WTC11 (cell line): Measurements from ENCODE around the gene CBX7. TPM values are rescaled to one million over a fixed set of nuclear protein-coding genes. Genes with fewer than 3 reads are reported as not detected.
A peak's percentile ranks its signal among the peaks of the same experiment; 100 is the strongest.

ENCODE experiments used
- ATAC-seq: fragments of 200-7000 bp; cut with Tn5 transposase; 2 replicates; pipeline ENCODE4 v1.10.0; 2021; ENCODE audit warnings: mild to moderate bottlenecking, moderate library complexity
- CTCF ChIA-PET: fragments of 300-600 bp; sonication (Branson Sonifier 250); formaldehyde crosslinking; loops from one replicate; lab custom pipeline; 2021; ENCODE audit warnings: antibody characterized with exemption; lab: Charles Lee
- POLR2A ChIA-PET: fragments of 350-600 bp; sonication (Branson Sonifier 250); formaldehyde crosslinking; loops from one replicate; lab custom pipeline; 2021; ENCODE audit warnings: antibody characterized with exemption; lab: Charles Lee
- DNase-seq: peaks from one replicate; pipeline ENCODE4 v3.0.0; 2021; ENCODE audit warnings: low spot score
- H3K27ac Mint-ChIP-seq: 2 replicates; pipeline ENCODE4 v1.8.0; 2021; ENCODE audit warnings: mixed read lengths
- H3K27me3 Mint-ChIP-seq: 2 replicates; pipeline ENCODE4 v1.8.0; 2021; ENCODE audit warnings: low read depth, mild to moderate bottlenecking, moderate library complexity, mixed read lengths
- H3K36me3 Mint-ChIP-seq: 2 replicates; pipeline ENCODE4 v1.8.0; 2021; ENCODE audit warnings: mixed read lengths
- H3K4me1 Mint-ChIP-seq: 2 replicates; pipeline ENCODE4 v1.8.0; 2022; ENCODE audit warnings: mixed read lengths
- H3K4me3 Mint-ChIP-seq: 2 replicates; pipeline ENCODE4 v1.8.0; 2021; ENCODE audit warnings: mild to moderate bottlenecking, moderate library complexity, mixed read lengths
- H3K9me3 Mint-ChIP-seq: 2 replicates; pipeline ENCODE4 v1.8.0; 2021; ENCODE audit warnings: mixed read lengths
- CREB1 ChIP-seq: sonication (generic); formaldehyde crosslinking; IDR thresholded peaks from 2 replicates; pipeline ENCODE4 v1.8.0; 2023; ENCODE audit warnings: mild to moderate bottlenecking, missing genetic modification reagents
- ELF4 ChIP-seq: sonication (generic); formaldehyde crosslinking; IDR thresholded peaks from 2 replicates; pipeline ENCODE4 v1.8.1; 2022; ENCODE audit warnings: low read depth, mild to moderate bottlenecking, moderate library complexity, missing genetic modification reagents
- FOXK1 ChIP-seq: sonication (generic); formaldehyde crosslinking; IDR thresholded peaks from 2 replicates; pipeline ENCODE4 v1.8.0; 2022; ENCODE audit warnings: mild to moderate bottlenecking, moderate library complexity, missing genetic modification reagents
- FOXP1 ChIP-seq: sonication (generic); formaldehyde crosslinking; IDR thresholded peaks from 2 replicates; pipeline ENCODE4 v1.8.0; 2022; ENCODE audit warnings: missing genetic modification reagents, mild to moderate bottlenecking, moderate library complexity, borderline replicate concordance
- GRHL2 ChIP-seq: fragments of 250-450 bp; sonication (Bioruptor Pico); IDR thresholded peaks from 2 replicates; pipeline ENCODE4 v1.8.0; 2022; ENCODE audit warnings: mild to moderate bottlenecking, moderate library complexity; ENCODE audit not compliant: insufficient replicate concordance, severe bottlenecking
- JAZF1 ChIP-seq: fragments of 250-450 bp; sonication (Bioruptor Pico); IDR thresholded peaks from 2 replicates; pipeline ENCODE4 v1.9.0; 2021; ENCODE audit warnings: moderate library complexity, mild to moderate bottlenecking, inconsistent platforms
- NFE2L1 ChIP-seq: sonication (generic); formaldehyde crosslinking; IDR thresholded peaks from 2 replicates; pipeline ENCODE4 v1.8.1; 2023; ENCODE audit warnings: missing genetic modification reagents
- NFYB ChIP-seq: sonication (generic); formaldehyde crosslinking; conservative IDR thresholded peaks from 2 replicates; pipeline ENCODE4 v1.8.0; 2022; ENCODE audit warnings: low read depth, missing genetic modification reagents
- NR1H2 ChIP-seq: sonication (generic); formaldehyde crosslinking; IDR thresholded peaks from 2 replicates; pipeline ENCODE4 v1.9.0; 2021; ENCODE audit warnings: mild to moderate bottlenecking, moderate library complexity, missing genetic modification reagents
- NR2C2 ChIP-seq: sonication (generic); formaldehyde crosslinking; IDR thresholded peaks from 2 replicates; pipeline ENCODE4 v1.8.0; 2022; ENCODE audit warnings: mild to moderate bottlenecking, missing genetic modification reagents
- TEAD4 ChIP-seq: sonication (generic); formaldehyde crosslinking; IDR thresholded peaks from 2 replicates; pipeline ENCODE4 v1.8.0; 2022; ENCODE audit warnings: mild to moderate bottlenecking, missing genetic modification reagents
- ZBTB21 ChIP-seq: sonication (generic); formaldehyde crosslinking; IDR thresholded peaks from 2 replicates; pipeline ENCODE4 v1.8.1; 2023; ENCODE audit warnings: mild to moderate bottlenecking, missing genetic modification reagents, borderline replicate concordance
- ZNF121 ChIP-seq: sonication (generic); formaldehyde crosslinking; IDR thresholded peaks from 2 replicates; pipeline ENCODE4 v1.8.0; 2023; ENCODE audit warnings: missing genetic modification reagents
- ZNF138 ChIP-seq: sonication (generic); formaldehyde crosslinking; conservative IDR thresholded peaks from 2 replicates; pipeline ENCODE4 v1.8.1; 2022; ENCODE audit warnings: mild to moderate bottlenecking, moderate library complexity, missing genetic modification reagents
- ZNF232 ChIP-seq: sonication (generic); formaldehyde crosslinking; IDR thresholded peaks from 2 replicates; pipeline ENCODE4 v1.8.0; 2022; ENCODE audit warnings: mild to moderate bottlenecking, missing genetic modification reagents
- total RNA-seq: library from RNA; stranded (reverse); gene quantifications from 3 replicates; pipeline ENCODE4 v1.2.3, GENCODE V29; 2021
- TF ChIP-seq, protein P1 (sequence below): fragments of 200-600 bp; IDR thresholded peaks from 2 replicates; pipeline ENCODE4 v1.8.0; 2022; ENCODE audit warnings: antibody characterized with exemption
- TF ChIP-seq, protein P2 (sequence below): fragments of 250-450 bp; sonication (Bioruptor Pico); conservative IDR thresholded peaks from 2 replicates; pipeline ENCODE4 v1.9.0; 2021; ENCODE audit warnings: mild to moderate bottlenecking
- TF ChIP-seq, protein P3 (sequence below): fragments of 250-450 bp; sonication (Bioruptor Pico); IDR thresholded peaks from 2 replicates; pipeline ENCODE4 v1.9.0; 2021; ENCODE audit warnings: mild to moderate bottlenecking
- TF ChIP-seq, protein P4 (sequence below): sonication (generic); formaldehyde crosslinking; IDR thresholded peaks from 2 replicates; pipeline ENCODE4 v1.8.1; 2022; ENCODE audit warnings: low read depth, missing genetic modification reagents, borderline replicate concordance
- TF ChIP-seq, protein P5 (sequence below): sonication (generic); formaldehyde crosslinking; IDR thresholded peaks from 2 replicates; pipeline ENCODE4 v1.8.0; 2023; ENCODE audit warnings: mild to moderate bottlenecking, missing genetic modification reagents

Gene CBX7
- total RNA-seq, 1 experiment from 2014 or later: 10.6 TPM

DNA sequence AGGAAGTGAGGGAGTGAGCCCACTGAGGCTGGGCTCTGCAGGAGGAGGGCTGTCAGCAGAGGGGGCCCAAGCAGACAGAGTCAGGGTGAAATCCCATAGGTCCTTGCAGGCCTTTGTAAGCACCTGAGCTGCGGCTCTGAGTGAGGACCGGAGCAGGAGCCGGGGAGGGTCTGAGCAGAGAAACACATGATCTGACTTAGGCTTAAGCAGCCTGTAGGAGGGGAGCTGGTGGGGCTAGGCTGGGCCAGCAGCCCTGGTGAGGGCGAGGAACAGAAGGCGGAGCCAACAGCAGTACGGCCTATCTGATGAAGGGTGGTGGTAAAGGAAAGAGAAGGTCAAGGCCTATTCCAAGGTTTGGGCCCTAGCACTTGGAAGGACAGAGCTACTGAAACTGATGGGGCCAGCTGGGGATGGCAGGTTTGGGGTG lies 26.9 kb upstream of the CBX7 start:
- H3K36me3 Mint-ChIP-seq: no peaks in the 10 kb centered on the region; the same call in 1 of the 2 replicates
- no peak for TF ChIP-seq NR2C2 (CRISPR knock-in tag)
- ATAC-seq: peak; percentile 43
- DNase-seq: peak; percentile 53
- ChIA-PET POLR2A (interaction anchor here (0.6 to 1.7 kb wide), 7 partner anchors 12 to 141 kb away, joined by 3 to 10 read pairs (median 4); no protein-coding TSS in a partner anchor), CTCF (interaction anchor here (0.7 to 1.9 kb wide), 11 partner anchors 9 to 132 kb away, joined by 3 to 17 read pairs (median 4); no protein-coding TSS in a partner anchor)
- peak overlapping the region; percentile 92 for H3K27ac Mint-ChIP-seq
- H3K4me3 Mint-ChIP-seq: no peak overlapping the region
- H3K4me1 Mint-ChIP-seq: peaks cover 69% of the 10 kb centered on the region
- no peaks in the 10 kb centered on the region; the same call in none of the 2 replicates for H3K27me3 Mint-ChIP-seq
- H3K9me3 Mint-ChIP-seq: peaks cover 6% of the 10 kb centered on the region

DNA sequence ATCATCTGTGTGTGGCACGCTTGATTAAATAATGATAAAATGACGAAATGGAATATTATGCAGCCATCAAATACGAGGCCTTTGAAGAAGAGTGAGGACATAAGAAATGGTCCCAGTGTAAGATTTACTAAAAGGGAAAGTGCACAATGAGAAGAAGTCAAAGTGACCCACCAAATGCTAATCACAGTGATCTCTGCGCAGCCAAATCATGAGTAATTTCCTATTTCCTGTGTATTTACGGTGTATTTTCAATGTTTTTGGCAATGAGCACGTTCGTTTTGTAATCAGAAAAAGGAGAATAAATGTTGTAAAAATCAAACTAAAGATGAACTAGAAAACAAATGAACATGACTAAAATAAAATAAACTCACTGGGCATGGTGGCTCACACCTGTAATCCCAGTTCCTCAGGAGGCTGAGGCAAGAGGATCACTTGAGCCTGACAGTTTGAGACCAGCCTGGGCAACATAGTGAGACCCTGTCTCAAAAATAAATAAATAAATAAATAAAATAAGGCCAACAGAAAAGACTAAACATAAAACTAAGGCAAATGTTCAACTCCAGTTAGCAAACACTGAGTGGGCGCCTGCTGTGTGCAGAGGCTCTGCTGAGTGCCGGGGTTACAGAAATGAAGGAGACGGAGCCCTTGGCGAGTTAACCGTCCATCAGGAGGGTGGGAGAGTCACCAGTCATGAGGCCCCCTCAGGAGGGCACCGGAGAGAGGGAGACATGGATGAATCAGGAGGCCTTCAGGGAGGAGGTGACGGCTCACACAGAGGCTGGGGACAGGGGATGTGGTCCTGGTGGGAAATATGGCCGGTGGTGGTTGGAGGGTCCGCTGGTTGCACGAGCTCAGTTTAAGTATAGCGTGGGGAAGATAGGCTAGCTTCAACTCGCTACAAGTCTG lies 26.0 kb upstream of the CBX7 start:
- ATAC-seq (no peak), DNase-seq (no peak)
- peaks cover 73% of the 10 kb centered on the region for H3K4me1 Mint-ChIP-seq
- peaks cover 6% of the 10 kb centered on the region for H3K9me3 Mint-ChIP-seq
- H3K4me3 Mint-ChIP-seq: no peak overlapping the region
- ChIA-PET POLR2A (interaction anchor here (0.6 to 1.7 kb wide), 3 partner anchors 30 to 128 kb away, joined by 3 to 10 read pairs (median 4); no protein-coding TSS in a partner anchor), CTCF (interaction anchor here (1.1 to 1.9 kb wide), 8 partner anchors 8 to 130 kb away, joined by 3 to 17 read pairs (median 4); no protein-coding TSS in a partner anchor)
- no peaks in the 10 kb centered on the region; the same call in none of the 2 replicates for H3K27me3 Mint-ChIP-seq
- peak overlapping the region; percentile 92 for H3K27ac Mint-ChIP-seq
- H3K36me3 Mint-ChIP-seq: no peaks in the 10 kb centered on the region; the same call in 1 of the 2 replicates
- peak; percentile 64; the same call in 1 of the 2 replicates for TF ChIP-seq ZNF121 (CRISPR knock-in tag)
- no peak for TF ChIP-seq FOXP1 (CRISPR knock-in tag)

DNA sequence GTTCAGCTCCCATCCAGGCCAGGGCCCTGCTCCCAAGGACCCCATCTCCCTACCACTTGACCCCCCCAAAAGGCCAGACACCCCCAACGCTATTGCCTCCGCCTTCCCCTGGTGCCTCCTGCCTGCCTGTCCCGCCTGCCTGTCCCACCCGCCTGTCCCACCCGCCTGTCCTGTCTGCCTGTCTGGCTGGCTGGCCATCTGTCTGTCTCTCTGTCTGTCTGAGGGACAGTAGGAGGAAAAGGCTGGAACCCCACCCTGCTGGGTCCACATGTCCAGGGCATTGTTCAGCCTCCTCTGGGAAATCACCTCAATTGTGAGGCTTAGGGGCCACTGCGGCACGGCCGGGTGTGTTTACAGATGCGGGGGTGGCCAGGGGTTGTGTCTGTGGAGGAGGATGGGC lies 25.3 kb upstream of the CBX7 start:
- peaks cover 80% of the 10 kb centered on the region for H3K4me1 Mint-ChIP-seq
- ATAC-seq (no peak), DNase-seq (no peak)
- ChIA-PET POLR2A (interaction anchor here (0.9 kb wide), 1 partner anchor 37 kb away, joined by 9 read pairs; no protein-coding TSS in a partner anchor), CTCF (interaction anchor here (1.0 to 4.0 kb wide), 6 partner anchors 37 to 409 kb away, joined by 3 to 19 read pairs (median 4); no protein-coding TSS in a partner anchor)
- no peaks in the 10 kb centered on the region; the same call in 1 of the 2 replicates for H3K36me3 Mint-ChIP-seq
- H3K27me3 Mint-ChIP-seq: no peaks in the 10 kb centered on the region; the same call in none of the 2 replicates
- peak overlapping the region; percentile 86 for H3K27ac Mint-ChIP-seq
- H3K4me3 Mint-ChIP-seq: no peak overlapping the region
- no peak for TF ChIP-seq TEAD4 (CRISPR knock-in tag)
- no peak for TF ChIP-seq NFE2L1
- no peak for TF ChIP-seq GRHL2 (CRISPR knock-in tag)
- TF ChIP-seq JAZF1 (CRISPR knock-in tag): no peak
- no peak for TF ChIP-seq ZBTB21
- TF ChIP-seq, protein P1, sequence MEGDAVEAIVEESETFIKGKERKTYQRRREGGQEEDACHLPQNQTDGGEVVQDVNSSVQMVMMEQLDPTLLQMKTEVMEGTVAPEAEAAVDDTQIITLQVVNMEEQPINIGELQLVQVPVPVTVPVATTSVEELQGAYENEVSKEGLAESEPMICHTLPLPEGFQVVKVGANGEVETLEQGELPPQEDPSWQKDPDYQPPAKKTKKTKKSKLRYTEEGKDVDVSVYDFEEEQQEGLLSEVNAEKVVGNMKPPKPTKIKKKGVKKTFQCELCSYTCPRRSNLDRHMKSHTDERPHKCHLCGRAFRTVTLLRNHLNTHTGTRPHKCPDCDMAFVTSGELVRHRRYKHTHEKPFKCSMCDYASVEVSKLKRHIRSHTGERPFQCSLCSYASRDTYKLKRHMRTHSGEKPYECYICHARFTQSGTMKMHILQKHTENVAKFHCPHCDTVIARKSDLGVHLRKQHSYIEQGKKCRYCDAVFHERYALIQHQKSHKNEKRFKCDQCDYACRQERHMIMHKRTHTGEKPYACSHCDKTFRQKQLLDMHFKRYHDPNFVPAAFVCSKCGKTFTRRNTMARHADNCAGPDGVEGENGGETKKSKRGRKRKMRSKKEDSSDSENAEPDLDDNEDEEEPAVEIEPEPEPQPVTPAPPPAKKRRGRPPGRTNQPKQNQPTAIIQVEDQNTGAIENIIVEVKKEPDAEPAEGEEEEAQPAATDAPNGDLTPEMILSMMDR: no peak
- TF ChIP-seq, protein P2, sequence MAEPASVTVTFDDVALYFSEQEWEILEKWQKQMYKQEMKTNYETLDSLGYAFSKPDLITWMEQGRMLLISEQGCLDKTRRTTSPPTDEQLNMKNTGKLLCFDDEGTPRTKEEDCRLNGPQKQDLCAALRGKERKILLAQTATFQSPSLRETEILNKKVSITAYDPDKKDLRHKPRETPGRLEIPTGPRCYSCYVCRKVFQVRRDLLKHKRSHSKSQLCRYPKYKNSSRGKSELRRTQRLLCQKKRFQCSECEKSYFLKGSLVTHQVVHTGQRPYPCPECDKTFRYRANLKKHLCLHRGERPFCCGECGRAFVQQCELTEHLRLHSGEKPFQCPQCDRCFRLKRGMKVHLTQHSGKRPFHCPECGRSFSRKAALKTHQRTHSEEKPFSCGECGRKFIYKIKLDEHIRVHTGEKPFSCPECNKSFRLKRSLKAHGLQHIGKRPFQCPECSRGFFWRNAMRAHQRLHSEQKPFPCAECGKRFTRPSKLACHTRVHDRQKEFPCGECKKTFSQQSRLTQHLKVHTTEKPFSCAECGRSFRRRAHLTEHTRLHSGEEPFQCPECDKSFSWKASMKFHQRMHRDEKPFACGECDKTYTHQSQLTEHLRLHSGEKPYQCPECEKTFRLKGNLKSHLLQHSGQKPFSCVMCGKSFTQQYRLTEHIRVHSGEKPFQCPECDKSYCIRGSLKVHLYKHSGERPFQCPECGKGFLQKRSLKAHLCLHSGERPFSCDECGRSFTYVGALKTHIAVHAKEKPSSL (CRISPR knock-in tag): no peak
- no peak for TF ChIP-seq ELF4
- no peak for TF ChIP-seq ZNF138 (CRISPR knock-in tag)
- no peak for TF ChIP-seq FOXK1 (CRISPR knock-in tag)
- no peak for TF ChIP-seq CREB1 (CRISPR knock-in tag)
- TF ChIP-seq, protein P3, sequence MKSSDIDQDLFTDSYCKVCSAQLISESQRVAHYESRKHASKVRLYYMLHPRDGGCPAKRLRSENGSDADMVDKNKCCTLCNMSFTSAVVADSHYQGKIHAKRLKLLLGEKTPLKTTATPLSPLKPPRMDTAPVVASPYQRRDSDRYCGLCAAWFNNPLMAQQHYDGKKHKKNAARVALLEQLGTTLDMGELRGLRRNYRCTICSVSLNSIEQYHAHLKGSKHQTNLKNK (CRISPR knock-in tag): no peak
- TF ChIP-seq, protein P4, sequence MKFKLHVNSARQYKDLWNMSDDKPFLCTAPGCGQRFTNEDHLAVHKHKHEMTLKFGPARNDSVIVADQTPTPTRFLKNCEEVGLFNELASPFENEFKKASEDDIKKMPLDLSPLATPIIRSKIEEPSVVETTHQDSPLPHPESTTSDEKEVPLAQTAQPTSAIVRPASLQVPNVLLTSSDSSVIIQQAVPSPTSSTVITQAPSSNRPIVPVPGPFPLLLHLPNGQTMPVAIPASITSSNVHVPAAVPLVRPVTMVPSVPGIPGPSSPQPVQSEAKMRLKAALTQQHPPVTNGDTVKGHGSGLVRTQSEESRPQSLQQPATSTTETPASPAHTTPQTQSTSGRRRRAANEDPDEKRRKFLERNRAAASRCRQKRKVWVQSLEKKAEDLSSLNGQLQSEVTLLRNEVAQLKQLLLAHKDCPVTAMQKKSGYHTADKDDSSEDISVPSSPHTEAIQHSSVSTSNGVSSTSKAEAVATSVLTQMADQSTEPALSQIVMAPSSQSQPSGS (CRISPR knock-in tag): no peak
- no peak for TF ChIP-seq ZNF232
- no peak for TF ChIP-seq NFYB (CRISPR knock-in tag)
- TF ChIP-seq, protein P5, sequence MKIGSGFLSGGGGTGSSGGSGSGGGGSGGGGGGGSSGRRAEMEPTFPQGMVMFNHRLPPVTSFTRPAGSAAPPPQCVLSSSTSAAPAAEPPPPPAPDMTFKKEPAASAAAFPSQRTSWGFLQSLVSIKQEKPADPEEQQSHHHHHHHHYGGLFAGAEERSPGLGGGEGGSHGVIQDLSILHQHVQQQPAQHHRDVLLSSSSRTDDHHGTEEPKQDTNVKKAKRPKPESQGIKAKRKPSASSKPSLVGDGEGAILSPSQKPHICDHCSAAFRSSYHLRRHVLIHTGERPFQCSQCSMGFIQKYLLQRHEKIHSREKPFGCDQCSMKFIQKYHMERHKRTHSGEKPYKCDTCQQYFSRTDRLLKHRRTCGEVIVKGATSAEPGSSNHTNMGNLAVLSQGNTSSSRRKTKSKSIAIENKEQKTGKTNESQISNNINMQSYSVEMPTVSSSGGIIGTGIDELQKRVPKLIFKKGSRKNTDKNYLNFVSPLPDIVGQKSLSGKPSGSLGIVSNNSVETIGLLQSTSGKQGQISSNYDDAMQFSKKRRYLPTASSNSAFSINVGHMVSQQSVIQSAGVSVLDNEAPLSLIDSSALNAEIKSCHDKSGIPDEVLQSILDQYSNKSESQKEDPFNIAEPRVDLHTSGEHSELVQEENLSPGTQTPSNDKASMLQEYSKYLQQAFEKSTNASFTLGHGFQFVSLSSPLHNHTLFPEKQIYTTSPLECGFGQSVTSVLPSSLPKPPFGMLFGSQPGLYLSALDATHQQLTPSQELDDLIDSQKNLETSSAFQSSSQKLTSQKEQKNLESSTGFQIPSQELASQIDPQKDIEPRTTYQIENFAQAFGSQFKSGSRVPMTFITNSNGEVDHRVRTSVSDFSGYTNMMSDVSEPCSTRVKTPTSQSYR: no peak
- TF ChIP-seq NR1H2 (CRISPR knock-in tag): no peak
- H3K9me3 Mint-ChIP-seq: peaks cover 6% of the 10 kb centered on the region
